ENCODE data around the gene ZNF550.
A peak's percentile ranks its signal among the peaks of the same experiment; 100 is the strongest.

ZNF550 gene

GRCh38 chr19:57559404-57560025 is at the start of gene ZNF550:
Gene ZNF550 (minus strand): TSS chr19:57559863. CDS start chr19:57559682, 181 bp downstream.
- H3K9ac ChIP-seq (ENCODE audit: low read length in 5 of 5), result peak within 1 kb of the TSS; percentile 35 to 97 (median 89)
- no peaks in the 10 kb centered on the region for H3K27me3 ChIP-seq (ENCODE audit: control insufficient read depth in 5 of 5, insufficient read depth in 4 of 5, low read length in 5 of 5)
- peak within 1 kb of the TSS; percentile 92 to 99 (median 96) for H3K4me3 ChIP-seq (ENCODE audit: low read depth in 1 of 5, low read length in 5 of 5)
- H3K4me1 ChIP-seq (ENCODE audit: control insufficient read depth in 5 of 5, insufficient read depth in 5 of 5, low read length in 5 of 5), result peaks cover 4 to 31% (median 21%) of the 10 kb centered on the region in 5 donors
- H3K9me3 ChIP-seq (ENCODE audit: control insufficient read depth in 5 of 5, low read length in 5 of 5), result peaks cover 3 to 28% (median 11%) of the 10 kb centered on the region in 5 donors
- peak within 1 kb of the TSS; percentile 67 for H3K27ac ChIP-seq (ENCODE audit: low read depth, low read length)
- H3K36me3 ChIP-seq (ENCODE audit: control insufficient read depth in 5 of 5, insufficient read depth in 5 of 5, low read length in 5 of 5), result peaks cover 11 to 20% (median 19%) of the 10 kb centered on the region in 5 donors

GRCh38 chr19:57606931-57607330 is 47.3 kb upstream of the ZNF550 start:
- peaks cover 20 to 44% (median 33%) of the 10 kb centered on the region in 5 donors for H3K36me3 ChIP-seq (ENCODE audit: control insufficient read depth in 5 of 5, insufficient read depth in 5 of 5, low read length in 5 of 5)
- peaks cover 37 to 69% (median 51%) of the 10 kb centered on the region in 5 donors for H3K9me3 ChIP-seq (ENCODE audit: control insufficient read depth in 5 of 5, low read length in 5 of 5)
- H3K27ac ChIP-seq (ENCODE audit: low read depth, low read length), result no peak overlapping the region
- no peaks in the 10 kb centered on the region for H3K27me3 ChIP-seq (ENCODE audit: control insufficient read depth in 5 of 5, insufficient read depth in 4 of 5, low read length in 5 of 5)
- peak overlapping the region in 3 of 5 donors; percentile 6 to 14 (median 12) for H3K4me3 ChIP-seq (ENCODE audit: low read depth in 1 of 5, low read length in 5 of 5)
- peaks cover 0 to 10% (median 0%) of the 10 kb centered on the region in 5 donors for H3K4me1 ChIP-seq (ENCODE audit: control insufficient read depth in 5 of 5, insufficient read depth in 5 of 5, low read length in 5 of 5)
- H3K9ac ChIP-seq (ENCODE audit: low read length in 5 of 5), result peak overlapping the region in 1 of 5 donors; percentile 16

- peaks cover 6 to 17% (median 13%) of the 10 kb centered on the region in 5 donors for H3K36me3 ChIP-seq (ENCODE audit: control insufficient read depth in 5 of 5, insufficient read depth in 5 of 5, low read length in 5 of 5)
- peaks cover 10 to 29% (median 20%) of the 10 kb centered on the region in 5 donors for H3K9me3 ChIP-seq (ENCODE audit: control insufficient read depth in 5 of 5, low read length in 5 of 5)
- H3K27me3 ChIP-seq (ENCODE audit: control insufficient read depth in 5 of 5, insufficient read depth in 4 of 5, low read length in 5 of 5), result no peaks in the 10 kb centered on the region
- H3K4me1 ChIP-seq (ENCODE audit: control insufficient read depth in 5 of 5, insufficient read depth in 5 of 5, low read length in 5 of 5), result peaks cover 0 to 16% (median 14%) of the 10 kb centered on the region in 5 donors
- H3K4me3 ChIP-seq (ENCODE audit: low read depth in 1 of 5, low read length in 5 of 5), result peak within 1 kb of the TSS; percentile 78 to 97 (median 92)
- no peak within 1 kb of the TSS for H3K27ac ChIP-seq (ENCODE audit: low read depth, low read length)
- H3K9ac ChIP-seq (ENCODE audit: low read length in 5 of 5), result peak within 1 kb of the TSS in 4 of 5 donors; percentile 65 to 86 (median 76)
Observed at GRCh38 chr19:57599761-57600383, 40.2 kb upstream of the ZNF550 start, which contains the start of gene ZNF530. Gene ZNF530 (plus strand): TSS chr19:57599885. CDS start chr19:57604346, 4,461 bp downstream.

GRCh38 chr19:57599377-57599760 is 39.7 kb upstream of the ZNF550 start:
- H3K9ac ChIP-seq (ENCODE audit: low read length in 5 of 5), result peak overlapping the region in 3 of 5 donors; percentile 65 to 86 (median 78)
- H3K36me3 ChIP-seq (ENCODE audit: control insufficient read depth in 5 of 5, insufficient read depth in 5 of 5, low read length in 5 of 5), result peaks cover 1 to 12% (median 8%) of the 10 kb centered on the region in 5 donors
- H3K4me3 ChIP-seq (ENCODE audit: low read depth in 1 of 5, low read length in 5 of 5), result peak overlapping the region; percentile 78 to 97 (median 92)
- no peaks in the 10 kb centered on the region for H3K27me3 ChIP-seq (ENCODE audit: control insufficient read depth in 5 of 5, insufficient read depth in 4 of 5, low read length in 5 of 5)
- peaks cover 6 to 24% (median 15%) of the 10 kb centered on the region in 5 donors for H3K9me3 ChIP-seq (ENCODE audit: control insufficient read depth in 5 of 5, low read length in 5 of 5)
- peaks cover 0 to 16% (median 14%) of the 10 kb centered on the region in 5 donors for H3K4me1 ChIP-seq (ENCODE audit: control insufficient read depth in 5 of 5, insufficient read depth in 5 of 5, low read length in 5 of 5)
- H3K27ac ChIP-seq (ENCODE audit: low read depth, low read length), result no peak overlapping the region

GRCh38 chr19:57587529-57587928 is 27.9 kb upstream of the ZNF550 start:
- H3K27ac ChIP-seq (ENCODE audit: low read depth, low read length), result no peak overlapping the region
- peak overlapping the region in 4 of 5 donors; percentile 18 to 45 (median 34) for H3K4me3 ChIP-seq (ENCODE audit: low read depth in 1 of 5, low read length in 5 of 5)
- H3K36me3 ChIP-seq (ENCODE audit: control insufficient read depth in 5 of 5, insufficient read depth in 5 of 5, low read length in 5 of 5), result peaks cover 20 to 37% (median 34%) of the 10 kb centered on the region in 5 donors
- H3K4me1 ChIP-seq (ENCODE audit: control insufficient read depth in 5 of 5, insufficient read depth in 5 of 5, low read length in 5 of 5), result peaks cover 7 to 18% (median 18%) of the 10 kb centered on the region in 5 donors
- H3K27me3 ChIP-seq (ENCODE audit: control insufficient read depth in 5 of 5, insufficient read depth in 4 of 5, low read length in 5 of 5), result peaks cover 0 to 2% (median 0%) of the 10 kb centered on the region in 5 donors
- no peak overlapping the region for H3K9ac ChIP-seq (ENCODE audit: low read length in 5 of 5)
- H3K9me3 ChIP-seq (ENCODE audit: control insufficient read depth in 5 of 5, low read length in 5 of 5), result peaks cover 44 to 78% (median 67%) of the 10 kb centered on the region in 5 donors

GRCh38 chr19:57583521-57584416 is 24.1 kb upstream of the ZNF550 start, which contains the start of gene ZIK1:
Gene ZIK1 (plus strand): TSS chr19:57584145. CDS start chr19:57584357, 212 bp downstream.
- peaks cover 0 to 24% (median 22%) of the 10 kb centered on the region in 5 donors for H3K4me1 ChIP-seq (ENCODE audit: control insufficient read depth in 5 of 5, insufficient read depth in 5 of 5, low read length in 5 of 5)
- peaks cover 0 to 12% (median 9%) of the 10 kb centered on the region in 5 donors for H3K36me3 ChIP-seq (ENCODE audit: control insufficient read depth in 5 of 5, insufficient read depth in 5 of 5, low read length in 5 of 5)
- H3K9me3 ChIP-seq (ENCODE audit: control insufficient read depth in 5 of 5, low read length in 5 of 5), result peaks cover 13 to 40% (median 29%) of the 10 kb centered on the region in 5 donors
- peak within 1 kb of the TSS; percentile 74 to 93 (median 78) for H3K4me3 ChIP-seq (ENCODE audit: low read depth in 1 of 5, low read length in 5 of 5)
- H3K27me3 ChIP-seq (ENCODE audit: control insufficient read depth in 5 of 5, insufficient read depth in 4 of 5, low read length in 5 of 5), result no peaks in the 10 kb centered on the region
- peak within 1 kb of the TSS in 3 of 5 donors; percentile 32 to 67 (median 65) for H3K9ac ChIP-seq (ENCODE audit: low read length in 5 of 5)
- no peak within 1 kb of the TSS for H3K27ac ChIP-seq (ENCODE audit: low read depth, low read length)

- H3K4me3 ChIP-seq (ENCODE audit: low read depth in 1 of 5, low read length in 5 of 5), result peak overlapping the region; percentile 8 to 93 (median 78)
- no peak overlapping the region for H3K27ac ChIP-seq (ENCODE audit: low read depth, low read length)
- H3K9me3 ChIP-seq (ENCODE audit: control insufficient read depth in 5 of 5, low read length in 5 of 5), result peaks cover 8 to 33% (median 23%) of the 10 kb centered on the region in 5 donors
- peaks cover under 1 to 27% (median 27%) of the 10 kb centered on the region in 5 donors for H3K4me1 ChIP-seq (ENCODE audit: control insufficient read depth in 5 of 5, insufficient read depth in 5 of 5, low read length in 5 of 5)
- H3K9ac ChIP-seq (ENCODE audit: low read length in 5 of 5), result no peak overlapping the region
- no peaks in the 10 kb centered on the region for H3K27me3 ChIP-seq (ENCODE audit: control insufficient read depth in 5 of 5, insufficient read depth in 4 of 5, low read length in 5 of 5)
- H3K36me3 ChIP-seq (ENCODE audit: control insufficient read depth in 5 of 5, insufficient read depth in 5 of 5, low read length in 5 of 5), result peaks cover 0 to 6% (median 2%) of the 10 kb centered on the region in 5 donors
Observed at GRCh38 chr19:57583104-57583520, 23.4 kb upstream of the ZNF550 start.

GRCh38 chr19:57578487-57579205 is 19.0 kb upstream of the ZNF550 start, which contains the start of gene ZNF416:
Gene ZNF416 (minus strand): TSS chr19:57578911. CDS start chr19:57578704, 207 bp downstream.
- peaks cover 34 to 48% (median 39%) of the 10 kb centered on the region in 5 donors for H3K9me3 ChIP-seq (ENCODE audit: control insufficient read depth in 5 of 5, low read length in 5 of 5)
- H3K27me3 ChIP-seq (ENCODE audit: control insufficient read depth in 5 of 5, insufficient read depth in 4 of 5, low read length in 5 of 5), result no peaks in the 10 kb centered on the region
- peak within 1 kb of the TSS; percentile 46 for H3K27ac ChIP-seq (ENCODE audit: low read depth, low read length)
- peak within 1 kb of the TSS in 4 of 5 donors; percentile 70 to 91 (median 88) for H3K9ac ChIP-seq (ENCODE audit: low read length in 5 of 5)
- H3K36me3 ChIP-seq (ENCODE audit: control insufficient read depth in 5 of 5, insufficient read depth in 5 of 5, low read length in 5 of 5), result peaks cover 13 to 34% (median 29%) of the 10 kb centered on the region in 5 donors
- peaks cover 3 to 25% (median 22%) of the 10 kb centered on the region in 5 donors for H3K4me1 ChIP-seq (ENCODE audit: control insufficient read depth in 5 of 5, insufficient read depth in 5 of 5, low read length in 5 of 5)
- peak within 1 kb of the TSS; percentile 73 to 98 (median 92) for H3K4me3 ChIP-seq (ENCODE audit: low read depth in 1 of 5, low read length in 5 of 5)
